Measurements from ENCODE around the gene TRIP11.

The TRIP11 gene

DNA sequence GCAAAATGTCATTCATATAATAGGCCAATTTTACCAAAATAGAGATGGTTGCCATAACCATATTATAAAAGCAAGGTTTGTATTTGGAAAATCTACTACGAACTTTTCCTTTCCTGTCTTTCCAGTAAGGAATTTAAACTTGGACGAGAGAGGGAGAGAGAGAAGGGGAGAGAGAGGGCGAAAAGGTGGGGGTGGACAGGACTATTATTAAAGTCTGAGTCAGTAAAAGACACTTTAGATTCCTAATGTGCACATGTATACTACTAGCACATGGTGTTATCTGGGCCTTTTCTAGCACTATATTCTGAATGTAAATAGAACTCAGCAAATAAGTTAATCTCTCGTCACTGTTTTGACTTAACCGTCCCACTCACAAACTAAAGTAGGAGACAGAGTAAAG, 62.0 kb downstream of the TRIP11 start:
- TF ChIP-seq, protein P1, sequence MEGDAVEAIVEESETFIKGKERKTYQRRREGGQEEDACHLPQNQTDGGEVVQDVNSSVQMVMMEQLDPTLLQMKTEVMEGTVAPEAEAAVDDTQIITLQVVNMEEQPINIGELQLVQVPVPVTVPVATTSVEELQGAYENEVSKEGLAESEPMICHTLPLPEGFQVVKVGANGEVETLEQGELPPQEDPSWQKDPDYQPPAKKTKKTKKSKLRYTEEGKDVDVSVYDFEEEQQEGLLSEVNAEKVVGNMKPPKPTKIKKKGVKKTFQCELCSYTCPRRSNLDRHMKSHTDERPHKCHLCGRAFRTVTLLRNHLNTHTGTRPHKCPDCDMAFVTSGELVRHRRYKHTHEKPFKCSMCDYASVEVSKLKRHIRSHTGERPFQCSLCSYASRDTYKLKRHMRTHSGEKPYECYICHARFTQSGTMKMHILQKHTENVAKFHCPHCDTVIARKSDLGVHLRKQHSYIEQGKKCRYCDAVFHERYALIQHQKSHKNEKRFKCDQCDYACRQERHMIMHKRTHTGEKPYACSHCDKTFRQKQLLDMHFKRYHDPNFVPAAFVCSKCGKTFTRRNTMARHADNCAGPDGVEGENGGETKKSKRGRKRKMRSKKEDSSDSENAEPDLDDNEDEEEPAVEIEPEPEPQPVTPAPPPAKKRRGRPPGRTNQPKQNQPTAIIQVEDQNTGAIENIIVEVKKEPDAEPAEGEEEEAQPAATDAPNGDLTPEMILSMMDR (conservative IDR thresholded peaks at IDR 0.05; ENCODE audit: control insufficient read depth, insufficient read depth, low read depth, low read length): no peak
- no peak overlapping the region for H3K4me3 ChIP-seq (ENCODE audit: control insufficient read depth, low read depth, low read length)

DNA sequence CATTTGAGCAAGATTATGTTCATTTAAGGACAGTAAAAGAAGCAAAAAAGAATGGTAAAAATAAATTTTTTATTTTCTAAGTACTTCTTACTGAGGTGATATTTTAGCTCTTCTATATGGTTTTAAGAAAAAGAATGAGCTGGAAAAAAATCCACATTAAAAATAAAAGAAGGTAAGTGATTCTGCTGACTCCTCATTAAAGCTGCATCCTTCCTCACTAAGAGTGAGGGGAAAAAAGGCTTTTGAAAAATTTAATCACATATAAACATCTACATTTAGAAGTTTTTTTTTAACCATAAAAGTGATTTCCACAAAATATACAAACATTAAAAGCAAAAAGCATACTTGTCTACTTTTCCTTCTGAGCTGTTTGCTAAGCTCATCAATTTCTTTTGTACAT, 64.1 kb downstream of the TRIP11 start:
- TF ChIP-seq, protein P1 (conservative IDR thresholded peaks at IDR 0.05; ENCODE audit: control insufficient read depth, insufficient read depth, low read depth, low read length): no peak
- DNase-seq (ENCODE audit: low read depth): no peak
- H3K4me3 ChIP-seq (ENCODE audit: control insufficient read depth, low read depth, low read length): no peak overlapping the region

More for the DNA sequence above, 62.0 kb downstream of the TRIP11 start:
- peak; percentile 73 for DNase-seq (ENCODE audit: low read depth)

DNA sequence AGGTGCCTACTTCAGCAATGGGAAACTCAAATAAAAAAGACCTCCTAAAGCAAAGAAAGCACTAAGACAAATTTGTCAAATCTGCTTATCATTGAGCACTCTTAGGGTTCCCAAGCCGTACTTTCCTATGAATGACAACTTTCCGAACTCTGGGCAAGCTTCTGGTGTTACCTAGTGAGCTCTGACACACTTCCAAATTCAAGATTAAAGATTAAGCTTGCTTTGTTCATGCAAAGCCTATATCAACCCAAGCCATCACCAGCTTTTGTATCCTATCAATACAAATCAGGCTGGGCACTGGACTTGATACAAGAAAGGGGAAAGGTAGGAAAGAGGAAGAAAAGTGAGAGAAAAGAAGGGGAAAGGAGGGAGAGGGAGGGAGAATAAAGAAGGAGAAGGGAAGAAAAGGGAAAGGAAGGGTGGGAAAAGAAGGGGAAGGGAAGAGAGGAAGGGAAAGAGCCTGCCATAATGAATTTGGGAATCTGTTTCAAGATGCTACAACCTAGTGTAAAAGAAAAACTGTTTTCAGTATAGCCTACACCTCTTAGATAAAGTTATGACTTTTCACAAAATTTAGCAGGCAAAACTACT, 68.6 kb downstream of the TRIP11 start:
- TF ChIP-seq, protein P1 (conservative IDR thresholded peaks at IDR 0.05; ENCODE audit: control insufficient read depth, insufficient read depth, low read depth, low read length): no peak
- H3K4me3 ChIP-seq (ENCODE audit: control insufficient read depth, low read depth, low read length): no peak overlapping the region
- no peak for DNase-seq (ENCODE audit: low read depth)

DNA sequence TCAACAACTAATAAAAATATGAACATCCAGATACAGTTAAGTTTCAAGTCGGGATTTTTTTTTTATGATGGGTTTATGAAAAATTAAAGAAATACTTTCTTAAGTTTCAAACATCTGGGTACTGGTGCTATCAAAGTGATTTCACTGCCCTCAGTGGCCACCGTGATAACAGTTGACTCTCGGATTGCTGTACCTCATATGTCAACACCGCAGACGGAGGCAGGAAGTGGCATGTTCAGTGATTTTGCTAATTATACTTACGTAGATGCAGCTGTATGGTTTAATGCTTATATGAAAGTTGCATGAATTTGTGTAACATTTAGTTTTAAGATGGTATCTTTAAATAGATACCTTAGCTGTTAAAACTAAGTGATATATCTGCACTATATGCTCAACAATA, 71.6 kb downstream of the TRIP11 start:
- TF ChIP-seq, protein P1 (conservative IDR thresholded peaks at IDR 0.05; ENCODE audit: control insufficient read depth, insufficient read depth, low read depth, low read length): no peak
- DNase-seq (ENCODE audit: low read depth): no peak
- H3K4me3 ChIP-seq (ENCODE audit: control insufficient read depth, low read depth, low read length): no peak overlapping the region

DNA sequence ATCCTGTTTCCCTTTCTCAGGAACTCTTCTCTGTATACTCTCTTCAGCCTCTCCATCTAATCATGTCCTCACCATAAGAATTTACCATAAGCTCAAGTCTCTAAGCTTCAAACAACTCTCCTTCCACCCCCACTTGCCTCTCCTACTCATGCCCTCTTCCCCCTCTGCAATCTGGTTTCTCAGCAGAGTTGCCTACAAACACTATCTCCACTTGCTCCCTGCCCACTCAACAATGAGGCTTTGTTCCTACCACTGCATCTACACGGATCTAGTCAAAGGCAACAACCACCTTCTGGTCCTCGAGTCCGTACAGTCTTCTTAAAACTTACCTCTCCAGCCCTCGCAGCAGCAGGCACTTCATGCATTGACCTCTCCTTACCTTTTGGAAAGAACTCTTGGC, 75.1 kb downstream of the TRIP11 start:
- DNase-seq (ENCODE audit: low read depth): no peak
- TF ChIP-seq, protein P1 (conservative IDR thresholded peaks at IDR 0.05; ENCODE audit: control insufficient read depth, insufficient read depth, low read depth, low read length): no peak

DNA sequence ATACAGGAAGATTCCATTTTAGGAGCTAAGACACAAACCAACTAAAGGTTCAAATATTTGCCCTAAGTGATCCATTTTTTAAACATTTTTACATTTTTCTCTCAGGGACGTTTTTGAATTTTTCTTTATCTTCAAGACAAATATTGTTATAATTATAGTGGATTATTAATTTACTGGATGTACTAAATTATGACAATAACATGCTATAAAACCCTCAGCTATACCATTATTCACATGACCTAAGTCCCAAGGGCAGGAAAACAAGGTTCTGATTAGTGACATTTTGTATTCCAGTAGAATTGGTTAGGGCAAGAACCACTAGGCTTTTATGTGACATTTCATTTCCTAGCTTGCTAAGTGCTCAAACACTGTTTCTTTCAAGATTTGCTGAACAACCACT, 75.8 kb downstream of the TRIP11 start:
- TF ChIP-seq, protein P1 (conservative IDR thresholded peaks at IDR 0.05; ENCODE audit: control insufficient read depth, insufficient read depth, low read depth, low read length): no peak
- no peak overlapping the region for H3K4me3 ChIP-seq (ENCODE audit: control insufficient read depth, low read depth, low read length)
- no peak for DNase-seq (ENCODE audit: low read depth)

More for the DNA sequence above, 75.1 kb downstream of the TRIP11 start:
- no peak overlapping the region for H3K4me3 ChIP-seq (ENCODE audit: control insufficient read depth, low read depth, low read length)

DNA sequence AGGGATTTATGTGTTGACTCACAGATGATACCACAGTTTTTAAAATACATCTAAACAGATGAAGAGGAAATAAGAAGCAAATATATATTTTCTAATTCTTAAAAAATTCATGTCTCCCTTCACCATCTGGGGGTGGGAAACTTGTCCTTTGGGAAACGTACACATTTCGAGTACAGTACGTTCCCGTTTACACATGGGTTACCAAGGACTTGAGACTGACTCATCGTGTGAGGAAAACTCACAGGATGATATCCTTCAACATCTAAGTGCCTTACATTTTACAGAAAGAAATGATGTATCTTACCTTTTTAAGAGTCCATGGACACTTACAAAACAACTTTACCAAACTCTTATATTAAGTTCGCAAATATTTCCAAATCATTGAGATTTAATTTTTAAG, 76.4 kb downstream of the TRIP11 start:
- TF ChIP-seq, protein P1 (conservative IDR thresholded peaks at IDR 0.05; ENCODE audit: control insufficient read depth, insufficient read depth, low read depth, low read length): no peak
- no peak overlapping the region for H3K4me3 ChIP-seq (ENCODE audit: control insufficient read depth, low read depth, low read length)
- peak; percentile 96 for DNase-seq (ENCODE audit: low read depth)

Measured in fibroblast of mammary gland (primary cell).